GM23248 (cell line): ENCODE measurements around the gene C19orf33.

Experiments used
- EZH2 ChIP-seq: fragments of 200-600 bp; sonication (generic); IDR thresholded peaks from 2 replicates; pipeline ENCODE4 v1.6.1; 2018; ENCODE audit warnings: antibody characterized with exemption, mild to moderate bottlenecking; ENCODE audit not compliant: insufficient read depth, poor library complexity, severe bottlenecking
- EZH2phosphoT487 ChIP-seq: fragments of 200-600 bp; sonication (generic); IDR thresholded peaks from 2 replicates; pipeline ENCODE4 v1.6.1; 2018; ENCODE audit warnings: antibody characterized with exemption, moderate library complexity, mild to moderate bottlenecking, low read depth; ENCODE audit not compliant: insufficient read depth

DNA sequence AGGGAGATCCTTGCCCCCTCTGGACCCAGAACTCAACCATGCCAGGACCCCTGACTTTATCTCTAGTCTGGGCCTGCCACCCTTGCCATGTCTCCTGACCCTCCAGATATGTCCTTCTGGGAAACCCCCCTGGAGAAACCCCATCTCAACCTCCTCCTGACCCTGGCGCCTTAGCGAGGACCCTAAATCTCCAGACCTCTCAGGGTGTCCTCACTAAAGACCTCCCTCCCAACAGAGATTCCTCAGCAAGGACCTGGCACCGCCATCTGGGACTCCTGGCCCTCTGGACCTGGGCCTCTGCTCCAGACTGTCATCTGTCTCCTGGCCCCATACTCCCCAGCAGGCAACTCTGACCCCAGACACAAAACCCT, 16.9 kb downstream of the C19orf33 start:
- TF ChIP-seq EZH2 = no peak
- TF ChIP-seq EZH2phosphoT487 = no peak
